Activated CD8-positive, alpha-beta T cell treated with anti-CD3 and anti-CD28 coated beads, Interleukin-2, amount 10 ng/mL, durations not matched to agents 7 days and 5 days (primary cell): ENCODE measurements around the gene IFT25. TPM values are rescaled to one million over a fixed set of nuclear protein-coding genes. Genes with fewer than 3 reads are reported as not detected.

ENCODE experiments used
- ATAC-seq: fragments of 150-1000 bp; cut with Tn5 transposase; one replicate; pipeline ENCODE4 v1.10.0; 2021; ENCODE audit warnings: moderate library complexity
- CTCF ChIA-PET: fragments of 350-600 bp; sonication (Branson Sonifier 250); formaldehyde crosslinking; loops from one replicate; lab custom pipeline; 2021; ENCODE audit warnings: antibody characterized with exemption; lab: Charles Lee
- POLR2A ChIA-PET: fragments of 350-600 bp; sonication (Branson Sonifier 250); formaldehyde crosslinking; loops from one replicate; lab custom pipeline; 2021; ENCODE audit warnings: antibody characterized with exemption; lab: Charles Lee
- DNase-seq: peaks from one replicate; pipeline ENCODE4 v3.0.0-alpha.2; 2020
- H3K27ac Mint-ChIP-seq: one replicate; pipeline ENCODE4 v1.8.0; 2021; ENCODE audit warnings: mild to moderate bottlenecking, mixed read lengths
- H3K27me3 Mint-ChIP-seq: one replicate; pipeline ENCODE4 v1.8.0; 2021; ENCODE audit warnings: low read depth, mixed read lengths
- H3K36me3 Mint-ChIP-seq: one replicate; pipeline ENCODE4 v1.8.0; 2021; ENCODE audit warnings: low read depth, mixed read lengths
- H3K4me1 Mint-ChIP-seq: one replicate; pipeline ENCODE4 v1.8.0; 2021; ENCODE audit warnings: low read depth, mixed read lengths
- H3K4me3 Mint-ChIP-seq: one replicate; pipeline ENCODE4 v1.8.0; 2021; ENCODE audit warnings: mild to moderate bottlenecking, mixed read lengths
- H3K9me3 Mint-ChIP-seq: one replicate; pipeline ENCODE4 v1.8.0; 2022; ENCODE audit warnings: mixed read lengths; ENCODE audit not compliant: insufficient read depth
- total RNA-seq, 2 experiments: library from RNA; stranded (reverse); gene quantifications; one replicate each; pipeline ENCODE4 v1.2.3, GENCODE V29; 2021

IFT25 gene
- total RNA-seq, 2 experiments from 2014 or later: 83.1 to 87.1 TPM

DNA sequence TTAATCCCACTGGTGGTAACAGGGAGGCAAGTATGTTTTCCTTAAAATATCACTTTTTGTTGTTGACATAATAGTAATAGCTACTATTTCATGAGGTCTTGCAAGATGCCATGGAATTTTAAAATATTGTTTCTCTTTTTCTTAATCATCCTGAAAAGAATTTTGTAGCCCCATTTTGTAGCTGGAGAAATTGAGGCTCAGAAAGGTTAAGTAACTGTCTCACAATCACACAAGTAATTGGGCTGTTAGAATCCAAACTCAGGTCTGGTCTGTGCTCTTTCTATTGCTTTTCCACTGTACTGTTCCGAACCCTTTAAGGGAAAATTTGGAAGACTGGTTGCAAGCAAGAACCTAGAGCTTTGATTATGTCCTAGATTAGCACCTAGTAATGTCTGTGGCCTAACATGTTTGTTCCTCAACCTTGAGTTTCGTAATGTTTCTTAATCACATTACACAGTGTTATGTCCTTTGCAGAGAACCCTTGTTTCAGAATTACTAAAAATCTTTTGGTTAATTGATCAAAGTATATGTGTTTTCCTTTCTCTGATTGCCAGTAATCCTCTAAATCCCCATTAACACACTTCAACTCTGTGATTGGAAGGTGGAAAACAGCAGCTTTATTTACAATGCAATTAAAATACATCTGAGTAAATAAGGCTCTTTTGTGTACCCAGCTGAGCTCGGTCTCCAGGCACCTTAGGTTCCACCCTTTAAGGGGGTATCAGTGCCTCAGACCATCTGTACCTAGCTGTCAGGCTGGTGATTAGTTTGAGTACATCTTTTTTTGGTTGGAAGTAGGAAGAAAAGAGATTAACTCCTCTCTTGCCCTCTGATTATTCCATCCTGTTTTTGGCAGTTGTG is 11.0 kb upstream of the IFT25 start:
- H3K9me3 Mint-ChIP-seq: no peaks in the 10 kb centered on the region
- peak overlapping the region; percentile 66 for H3K27ac Mint-ChIP-seq
- POLR2A ChIA-PET: no interaction called here
- no peak overlapping the region for H3K4me3 Mint-ChIP-seq
- peaks cover 13% of the 10 kb centered on the region for H3K4me1 Mint-ChIP-seq
- H3K27me3 Mint-ChIP-seq: no peaks in the 10 kb centered on the region
- DNase-seq (no peak), ATAC-seq (no peak)
- H3K36me3 Mint-ChIP-seq: peaks cover 35% of the 10 kb centered on the region
- CTCF ChIA-PET: interaction anchor here (0.9 to 3.5 kb wide), 6 partner anchors 9 to 101 kb away, joined by 3 to 25 read pairs (median 10); partner anchors contain the start of genes IFT25 and LRRC42

DNA sequence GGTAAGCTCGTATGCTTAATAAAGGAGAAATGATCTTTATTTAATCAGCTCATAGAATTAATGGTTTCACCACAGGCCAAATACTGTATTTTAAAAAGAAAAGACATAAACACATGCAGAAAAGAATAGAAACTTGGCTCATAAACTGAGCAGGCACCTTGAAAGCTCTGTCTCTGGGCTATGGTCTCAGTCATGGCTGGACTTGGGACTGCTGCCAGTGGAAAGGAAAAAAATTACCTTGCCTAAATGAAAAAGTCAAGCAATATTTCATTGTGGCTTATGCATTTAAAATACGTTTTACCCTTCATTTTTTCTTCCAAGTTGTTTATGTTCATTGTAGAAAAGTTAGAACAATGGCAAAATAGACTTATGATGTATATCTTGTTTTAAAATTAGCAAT is 8.6 kb upstream of the IFT25 start:
- Mint-ChIP-seq H3K27ac (no peak overlapping the region), H3K4me1 (peaks cover 13% of the 10 kb centered on the region), H3K4me3 (no peak overlapping the region), H3K36me3 (peaks cover 31% of the 10 kb centered on the region), H3K27me3 (no peaks in the 10 kb centered on the region), H3K9me3 (no peaks in the 10 kb centered on the region)
- no peak for DNase-seq
- ATAC-seq: no peak
- ChIA-PET CTCF (interaction anchor here (0.9 to 12.2 kb wide), 3 partner anchors 54 to 94 kb away, joined by 3 to 179 read pairs (median 7); no protein-coding TSS in a partner anchor), POLR2A (no interaction called here)

- ATAC-seq (no peak), DNase-seq (no peak)
- ChIA-PET CTCF (interaction anchor here (12.2 kb wide), 1 partner anchor 91 kb away, joined by 179 read pairs; no protein-coding TSS in a partner anchor), POLR2A (no interaction called here)
- H3K4me1 Mint-ChIP-seq: peaks cover 25% of the 10 kb centered on the region
- no peaks in the 10 kb centered on the region for H3K9me3 Mint-ChIP-seq
- no peak overlapping the region for H3K27ac Mint-ChIP-seq
- H3K27me3 Mint-ChIP-seq: no peaks in the 10 kb centered on the region
- H3K36me3 Mint-ChIP-seq: peaks cover 35% of the 10 kb centered on the region
- H3K4me3 Mint-ChIP-seq: no peak overlapping the region
Measured at GRCh38 chr1:53951697-53952096, 6.2 kb upstream of the IFT25 start.

- DNase-seq (peak; percentile 48), ATAC-seq (no peak)
- Mint-ChIP-seq H3K36me3 (peaks cover 33% of the 10 kb centered on the region), H3K27ac (no peak overlapping the region), H3K9me3 (no peaks in the 10 kb centered on the region), H3K4me3 (no peak overlapping the region), H3K27me3 (no peaks in the 10 kb centered on the region), H3K4me1 (peaks cover 27% of the 10 kb centered on the region)
- ChIA-PET CTCF (interaction anchor here (0.7 to 12.2 kb wide), 12 partner anchors 10 to 101 kb away, joined by 3 to 179 read pairs (median 6); no protein-coding TSS in a partner anchor), POLR2A (no interaction called here)
Measured at GRCh38 chr1:53949023-53949990, 3.8 kb upstream of the IFT25 start.

DNA sequence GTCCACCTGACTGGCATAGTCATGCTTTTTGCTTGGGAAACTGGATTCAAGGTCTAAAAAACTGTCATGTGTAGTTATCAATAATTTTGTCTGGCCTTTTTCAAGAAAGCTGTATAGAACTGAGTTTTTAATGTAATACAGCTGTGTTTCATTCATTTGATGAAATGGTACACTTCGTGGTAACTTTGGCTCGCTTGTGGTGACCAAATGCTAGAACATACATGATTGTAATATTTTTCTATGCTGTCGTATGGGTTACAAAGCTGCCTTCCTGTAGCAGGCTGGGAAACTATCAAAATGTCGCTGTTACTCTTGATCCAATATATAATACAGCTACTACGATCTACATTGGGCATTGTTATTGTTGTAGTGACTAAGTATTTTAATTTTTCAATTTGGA is 2.8 kb upstream of the IFT25 start:
- Mint-ChIP-seq H3K9me3 (no peaks in the 10 kb centered on the region), H3K4me1 (peaks cover 37% of the 10 kb centered on the region), H3K27me3 (no peaks in the 10 kb centered on the region), H3K36me3 (peaks cover 37% of the 10 kb centered on the region), H3K4me3 (no peak overlapping the region), H3K27ac (no peak overlapping the region)
- CTCF ChIA-PET: interaction anchor here (0.9 to 12.2 kb wide), 12 partner anchors 8 to 112 kb away, joined by 3 to 179 read pairs (median 4); partner anchors contain the start of gene YIPF1
- DNase-seq (no peak), ATAC-seq (no peak)
- POLR2A ChIA-PET: interaction anchor here (0.8 kb wide), 1 partner anchor 14 kb away, joined by 5 read pairs; no protein-coding TSS in a partner anchor

- H3K4me1 Mint-ChIP-seq: peaks cover 46% of the 10 kb centered on the region
Measured at GRCh38 chr1:53947172-53947907, 1.8 kb upstream of the IFT25 start.

DNA sequence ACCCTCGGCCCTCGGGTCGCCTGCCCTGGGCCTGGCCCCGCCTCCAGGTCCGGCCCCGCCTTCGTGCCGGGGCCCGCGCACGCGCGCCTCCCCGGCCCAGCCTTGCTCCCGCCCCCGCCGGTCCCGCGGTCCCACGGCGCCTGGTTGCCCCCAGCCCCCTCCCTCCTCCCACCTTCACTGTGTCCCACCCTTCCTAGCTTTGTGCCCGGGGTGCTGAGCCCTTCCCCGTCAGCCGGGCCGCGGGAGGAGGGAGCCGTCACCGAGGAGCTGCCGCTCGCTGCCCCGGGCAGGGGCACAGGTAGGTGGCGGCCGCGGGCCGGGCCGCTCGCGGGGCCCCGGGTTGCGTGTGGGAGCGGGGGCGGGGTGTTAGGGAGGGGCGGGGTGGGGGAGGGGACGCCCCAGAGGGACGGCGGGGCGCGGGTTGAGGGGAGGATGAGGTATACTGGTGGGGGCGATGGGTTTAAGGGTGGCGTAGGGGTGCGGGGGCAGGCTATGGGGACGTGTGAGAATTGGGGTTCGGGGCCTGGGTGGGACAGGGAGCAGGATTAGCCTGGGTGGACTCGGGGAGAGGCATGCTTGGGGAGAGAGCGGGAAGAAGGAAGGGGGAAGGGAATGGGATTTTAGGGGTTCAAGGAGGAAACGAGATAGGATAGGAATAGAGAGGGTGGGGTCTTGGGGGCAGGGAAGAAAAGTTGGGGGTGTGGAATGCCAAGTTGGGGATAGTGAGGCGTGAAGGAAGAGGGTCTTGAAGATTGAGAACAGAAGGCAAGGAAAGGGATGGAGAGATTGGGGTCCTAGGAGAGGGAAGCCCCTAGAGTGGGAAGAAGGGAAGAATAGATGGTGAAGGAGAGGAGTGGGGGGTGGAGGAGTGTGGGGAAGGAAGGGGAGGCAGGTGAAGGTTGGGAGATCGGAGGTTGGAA is 1.0 kb upstream of the IFT25 start, which contains the start of gene LRRC42:
TSS of gene LRRC42 (plus strand) at position 99 of the 920 bp plus-strand sequence. CDS start 5,650 bp downstream, outside the sequence.
- Mint-ChIP-seq H3K4me1 (peaks cover 48% of the 10 kb centered on the region), H3K9me3 (no peaks in the 10 kb centered on the region)

More at GRCh38 chr1:53947172-53947907, 1.8 kb upstream of the IFT25 start:
- Mint-ChIP-seq H3K36me3 (peaks cover 37% of the 10 kb centered on the region), H3K27ac (peak overlapping the region; percentile 77), H3K9me3 (no peaks in the 10 kb centered on the region), H3K4me3 (peak overlapping the region; percentile 72), H3K27me3 (no peaks in the 10 kb centered on the region)
- ATAC-seq: no peak
- ChIA-PET CTCF (interaction anchor here (0.9 to 12.2 kb wide), 12 partner anchors 8 to 111 kb away, joined by 3 to 179 read pairs (median 4); partner anchors contain the start of gene YIPF1), POLR2A (interaction anchor here (0.8 kb wide), 1 partner anchor 13 kb away, joined by 5 read pairs; no protein-coding TSS in a partner anchor)
- DNase-seq: no peak

GRCh38 chr1:53945183-53945432 is 391 bp downstream of the IFT25 start:
- Mint-ChIP-seq H3K4me3 (peak overlapping the region; percentile 98), H3K36me3 (peaks cover 33% of the 10 kb centered on the region), H3K9me3 (no peaks in the 10 kb centered on the region), H3K27ac (peak overlapping the region; percentile 97), H3K4me1 (peaks cover 50% of the 10 kb centered on the region), H3K27me3 (no peaks in the 10 kb centered on the region)
- DNase-seq (no peak), ATAC-seq (no peak)
- ChIA-PET CTCF (interaction anchor here (1.0 to 12.2 kb wide), 10 partner anchors 11 to 109 kb away, joined by 3 to 179 read pairs (median 4); no protein-coding TSS in a partner anchor), POLR2A (interaction anchor here (0.6 to 2.3 kb wide), 10 partner anchors 9 to 618 kb away, joined by 3 to 18 read pairs (median 3); partner anchors contain the start of genes TCEANC2, TMEM59 and YIPF1)

More for the DNA sequence above, 1.0 kb upstream of the IFT25 start, which contains the start of gene LRRC42:
- DNase-seq (no peak), ATAC-seq (peak; percentile 78)
- ChIA-PET CTCF (interaction anchor here (1.0 to 12.2 kb wide), 15 partner anchors 10 to 106 kb away, joined by 3 to 179 read pairs (median 8); partner anchors contain the start of genes TCEANC2, TMEM59 and YIPF1), POLR2A (interaction anchor here (0.6 to 2.3 kb wide), 5 partner anchors 12 to 108 kb away, joined by 3 to 18 read pairs (median 3); partner anchors contain the start of genes NDC1, TCEANC2, TMEM59 and YIPF1)
- H3K36me3 Mint-ChIP-seq: peaks cover 32% of the 10 kb centered on the region
- H3K4me3 Mint-ChIP-seq: peak within 1 kb of the TSS; percentile 98
- H3K27me3 Mint-ChIP-seq: no peaks in the 10 kb centered on the region
- peak within 1 kb of the TSS; percentile 97 for H3K27ac Mint-ChIP-seq

DNA sequence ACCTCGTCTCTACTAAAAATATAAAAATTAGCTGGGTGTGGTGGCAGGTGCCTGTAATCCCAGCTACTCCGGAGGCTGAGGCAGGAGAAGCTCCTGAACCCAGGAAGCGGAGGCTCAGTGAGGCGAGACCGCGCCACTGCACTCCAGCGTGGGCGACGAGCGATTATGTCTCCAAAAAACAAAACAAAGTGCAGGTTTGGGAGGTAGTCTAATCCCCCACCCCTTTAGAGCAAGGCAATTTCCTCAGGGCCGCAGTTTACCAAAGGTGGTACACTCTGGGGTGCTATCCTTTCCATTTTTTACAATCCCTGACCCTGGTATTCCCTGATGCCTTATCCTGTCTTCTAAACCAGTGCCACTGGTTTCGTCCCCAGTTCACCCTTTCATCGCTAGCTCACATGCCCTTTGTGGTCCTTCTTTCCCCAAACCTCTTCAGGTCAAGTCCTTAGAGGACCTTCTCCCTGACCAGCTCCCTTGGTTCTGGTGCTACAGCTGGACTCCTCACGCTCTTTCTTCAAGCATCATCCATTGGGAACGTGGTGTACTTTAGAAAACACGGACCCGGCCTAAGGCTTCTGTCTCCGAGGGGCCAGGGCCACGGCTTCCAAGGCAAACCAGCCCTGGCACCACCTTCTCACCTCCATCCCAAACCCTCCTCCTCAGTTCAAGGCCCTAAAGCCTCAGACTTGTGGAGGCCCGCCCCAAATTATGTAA is 873 bp downstream of the IFT25 start:
- POLR2A ChIA-PET: interaction anchor here (0.6 to 2.3 kb wide), 9 partner anchors 8 to 617 kb away, joined by 3 to 18 read pairs (median 3); partner anchors contain the start of genes TCEANC2, TMEM59 and YIPF1
- Mint-ChIP-seq H3K27me3 (no peaks in the 10 kb centered on the region), H3K9me3 (no peaks in the 10 kb centered on the region), H3K36me3 (peaks cover 35% of the 10 kb centered on the region), H3K4me3 (peak overlapping the region; percentile 98), H3K4me1 (peaks cover 54% of the 10 kb centered on the region), H3K27ac (peak overlapping the region; percentile 97)
- CTCF ChIA-PET: interaction anchor here (0.9 to 12.2 kb wide), 12 partner anchors 10 to 110 kb away, joined by 3 to 179 read pairs (median 4); no protein-coding TSS in a partner anchor
- no peak for ATAC-seq
- no peak for DNase-seq
